Stimulated activated CD4-positive, alpha-beta T cell treated with anti-CD3 and anti-CD28 coated beads, Interleukin-12 subunit alpha, Interleukin-12 subunit beta, amount 100 ng/mL, for 48 hours (primary cell): ENCODE data around the gene MED27.

Experiments
- DNase-seq, 3 donors: peaks; one replicate each; pipeline ENCODE4 v3.0.0-alpha.2; 2020; ENCODE audit warnings: low read depth in 2 of 3, low spot score in 1 of 3

Gene MED27

DNA sequence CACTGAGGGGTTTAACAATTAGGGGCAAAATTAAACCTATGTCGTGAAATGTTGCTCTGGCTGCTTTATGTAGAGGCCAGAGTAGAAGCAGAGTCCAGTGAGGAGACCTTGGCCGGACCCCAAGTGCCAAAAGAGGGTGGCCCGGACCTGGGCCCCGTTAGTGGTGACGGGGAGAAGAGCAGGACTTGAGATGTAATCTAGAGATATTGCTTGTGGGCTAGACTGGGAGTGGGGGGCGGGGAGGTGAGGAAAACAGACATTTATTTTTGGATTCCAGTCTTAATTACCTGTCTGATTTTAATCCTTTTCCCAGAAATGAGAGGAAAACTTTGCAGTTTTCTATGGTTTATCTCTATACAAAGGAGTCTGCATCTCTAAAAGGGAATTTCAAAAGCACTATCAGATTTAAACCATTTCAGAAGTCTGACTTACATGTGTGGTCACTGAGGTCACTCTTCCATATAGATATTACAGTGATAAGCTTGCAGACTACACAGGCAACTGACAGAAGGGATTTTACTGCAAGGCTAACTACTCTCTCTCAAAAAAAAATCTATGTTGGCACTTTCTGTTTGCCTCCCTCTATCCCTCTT, 108.1 kb downstream of the MED27 start:
- DNase-seq = no peak

DNA sequence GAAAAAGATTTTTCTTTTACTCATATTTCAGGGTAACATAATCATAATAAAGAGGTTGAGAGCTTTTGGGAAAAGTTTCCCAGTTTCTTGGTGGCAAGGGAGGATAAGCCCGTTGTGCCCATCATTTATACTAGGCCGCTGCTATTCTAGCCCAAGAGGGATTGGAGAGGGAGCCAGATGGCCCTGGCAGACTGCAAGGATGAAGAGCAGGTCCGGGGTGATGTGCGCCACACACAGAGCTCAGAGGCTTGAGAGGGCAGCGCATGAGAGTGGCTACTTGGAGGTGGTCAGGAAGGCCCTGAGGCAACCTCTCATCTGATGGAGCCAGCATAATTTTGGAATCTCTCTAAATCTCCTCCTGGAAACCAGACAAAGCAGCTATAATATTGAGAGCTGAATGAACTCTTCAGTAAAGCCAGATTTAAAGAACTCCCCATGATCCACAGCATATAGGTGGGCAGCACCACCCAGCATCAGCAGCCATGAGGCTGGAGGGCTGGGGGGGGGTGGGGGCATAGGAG, 110.1 kb downstream of the MED27 start:
- no peak for DNase-seq

DNA sequence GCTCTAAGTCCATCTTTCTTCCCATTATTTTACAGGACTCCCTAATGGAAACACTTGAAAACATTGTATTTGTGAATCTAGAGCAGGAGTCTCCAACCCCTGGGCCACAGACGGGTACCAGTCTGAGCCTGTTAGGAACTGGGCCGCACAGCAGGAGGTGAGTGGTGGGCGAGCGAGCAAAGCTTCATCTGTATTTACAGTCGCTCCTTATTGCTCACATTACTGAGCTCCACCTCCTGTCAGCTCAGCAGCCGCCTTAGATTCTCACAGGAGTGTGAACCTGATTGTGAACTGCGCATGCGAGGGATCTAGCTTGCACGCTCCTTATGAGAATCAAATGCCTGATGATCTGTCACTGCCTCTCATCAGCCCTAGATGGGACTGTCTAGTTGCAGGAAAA, 111.0 kb downstream of the MED27 start:
- no peak for DNase-seq

DNA sequence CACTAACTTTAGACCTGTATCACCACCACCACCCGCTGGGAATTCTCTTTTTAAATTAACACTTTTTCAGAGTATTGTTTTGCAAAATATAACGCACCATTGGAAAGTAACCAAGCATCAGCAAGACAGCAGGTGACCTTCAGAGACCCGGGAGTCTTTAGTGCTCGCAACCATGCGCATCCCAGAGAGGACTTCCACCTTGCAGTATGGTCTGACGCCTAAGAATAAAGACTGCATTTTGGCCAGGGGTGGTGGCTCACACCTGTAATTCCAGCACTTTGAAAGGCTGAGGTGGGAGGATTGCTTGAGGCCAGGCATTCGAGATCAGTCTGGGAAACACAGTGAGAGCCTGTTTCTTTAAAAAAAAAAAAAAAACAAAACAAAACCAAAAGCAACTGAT, 113.8 kb downstream of the MED27 start:
- DNase-seq = no peak

DNA sequence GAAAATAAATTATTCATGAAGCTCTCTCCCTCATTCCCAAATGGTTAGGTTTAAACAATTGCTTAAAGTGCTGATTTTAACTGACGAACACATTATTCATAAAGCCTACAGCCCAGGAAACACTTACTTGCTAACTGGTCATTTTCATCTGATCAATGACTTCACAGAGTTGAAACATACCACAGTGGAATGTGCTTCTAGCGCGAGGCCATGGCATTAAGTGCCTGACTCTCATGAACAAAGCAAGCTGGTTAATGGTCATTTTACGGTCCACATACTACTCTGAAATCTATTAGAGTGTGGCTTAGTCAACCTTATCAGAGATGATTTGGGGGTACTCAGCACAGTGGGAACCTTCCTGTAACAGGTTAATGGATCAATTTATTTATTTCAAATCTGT, 114.6 kb downstream of the MED27 start:
- DNase-seq = no peak

DNA sequence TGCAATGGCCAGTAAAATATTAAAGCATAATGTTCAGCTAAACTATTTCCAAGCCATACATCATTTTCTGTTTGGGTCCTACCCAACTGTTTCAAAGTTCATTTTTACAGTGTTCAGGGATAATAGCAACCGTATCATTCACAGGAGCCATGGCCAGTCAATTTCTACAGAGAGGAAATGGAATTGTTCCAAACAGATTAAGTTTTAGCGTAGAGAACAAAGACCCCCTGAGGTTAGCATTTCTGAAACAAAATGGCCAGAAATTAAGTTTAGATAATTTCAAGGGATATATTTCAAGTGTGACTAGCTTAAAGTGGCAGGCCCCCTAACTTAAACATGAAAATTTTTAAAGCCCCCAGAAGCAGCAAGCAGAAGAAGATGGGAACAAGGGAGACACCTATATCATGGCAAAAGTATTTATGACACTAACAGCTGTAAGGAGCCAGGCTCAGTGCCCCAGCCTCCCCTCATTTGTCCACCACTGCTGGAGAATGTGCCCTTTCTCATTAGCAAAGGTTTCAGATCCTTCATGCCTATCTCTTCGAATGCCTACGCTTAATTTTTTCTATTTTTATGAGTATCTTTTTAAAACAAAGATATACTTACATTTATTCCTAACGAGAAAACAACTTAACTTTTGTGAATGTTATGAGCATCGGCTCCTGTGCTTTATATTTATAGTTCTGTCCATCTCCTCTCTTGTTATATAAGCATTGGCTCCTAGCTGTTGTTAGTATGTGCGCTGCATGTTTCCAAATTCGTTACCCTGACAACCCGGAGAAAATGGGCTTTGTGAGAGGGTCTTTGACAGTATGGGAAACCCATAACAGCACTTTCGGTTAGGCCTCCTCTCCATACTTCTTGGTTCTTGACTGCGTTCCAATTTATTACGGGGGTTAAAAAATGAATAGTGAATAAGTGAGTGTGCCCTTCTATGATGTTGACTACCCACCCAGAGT, 116.3 kb downstream of the MED27 start:
- DNase-seq = no peak

DNA sequence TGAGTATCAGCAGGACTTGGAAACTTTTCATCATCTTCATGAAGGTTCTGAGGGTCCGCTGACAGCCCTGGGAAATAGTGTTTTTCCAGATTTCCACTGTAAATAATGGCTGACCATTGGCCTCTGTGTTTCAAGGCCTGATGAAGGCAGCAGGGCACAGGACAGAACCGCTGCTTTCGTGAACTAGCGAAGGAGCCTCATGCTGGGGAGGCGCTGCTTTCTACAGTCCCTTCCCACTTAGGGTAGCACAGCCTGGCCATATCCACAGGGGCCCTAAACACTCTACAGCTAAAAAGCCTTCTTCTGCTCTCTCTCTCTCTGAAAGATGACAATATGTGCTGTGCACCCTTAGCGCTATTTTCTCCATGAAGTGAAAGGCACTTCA, 118.2 kb downstream of the MED27 start:
- no peak for DNase-seq

DNA sequence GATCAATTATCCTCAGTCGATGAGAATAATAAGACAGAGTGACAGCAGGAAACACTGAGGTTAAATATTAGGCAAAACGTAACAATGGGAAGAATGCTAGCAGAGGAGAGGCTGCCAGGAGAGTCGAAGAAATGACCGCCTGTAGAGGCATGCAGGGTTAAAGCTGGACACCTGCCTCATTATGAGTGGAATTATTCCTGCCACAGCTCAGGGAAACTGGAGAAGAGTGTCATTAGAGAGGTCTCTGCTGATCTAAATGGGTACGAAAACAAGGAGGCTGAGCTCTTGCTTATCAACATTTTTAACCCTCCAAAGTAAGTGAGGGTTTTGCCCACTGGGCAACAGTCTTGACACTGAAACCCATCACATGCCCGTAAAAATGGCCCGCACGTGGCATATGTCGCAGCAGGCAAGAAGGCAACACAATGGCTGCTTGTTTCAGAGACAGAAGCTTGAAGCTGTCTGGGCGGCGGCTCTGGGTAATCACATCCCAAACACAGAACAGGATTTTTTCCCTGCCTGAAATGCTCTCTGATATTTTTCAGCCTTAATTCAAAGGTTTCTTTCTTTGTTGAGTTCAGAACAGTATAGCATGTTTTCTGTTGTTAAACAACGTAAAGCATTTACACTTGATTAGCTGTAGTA, 118.7 kb downstream of the MED27 start:
- DNase-seq = no peak

DNA sequence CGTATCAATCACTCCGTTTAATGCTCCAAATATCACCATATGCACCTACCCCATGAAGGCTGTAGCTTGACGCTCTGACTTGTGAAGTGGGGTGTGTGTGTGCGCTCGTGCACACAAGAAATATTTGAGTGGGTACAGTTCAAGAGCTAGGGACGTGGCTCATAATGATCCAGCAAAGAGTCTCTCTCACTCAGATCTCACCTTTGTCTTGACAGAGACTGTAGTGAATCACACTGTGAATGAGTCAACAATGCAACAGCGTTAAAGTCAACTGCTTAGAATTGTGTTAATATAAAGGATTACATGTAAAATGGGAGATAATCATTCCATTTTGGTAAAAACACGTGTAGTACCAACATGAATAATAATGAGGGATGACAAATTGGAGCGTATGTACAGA, 119.4 kb downstream of the MED27 start:
- DNase-seq = no peak

DNA sequence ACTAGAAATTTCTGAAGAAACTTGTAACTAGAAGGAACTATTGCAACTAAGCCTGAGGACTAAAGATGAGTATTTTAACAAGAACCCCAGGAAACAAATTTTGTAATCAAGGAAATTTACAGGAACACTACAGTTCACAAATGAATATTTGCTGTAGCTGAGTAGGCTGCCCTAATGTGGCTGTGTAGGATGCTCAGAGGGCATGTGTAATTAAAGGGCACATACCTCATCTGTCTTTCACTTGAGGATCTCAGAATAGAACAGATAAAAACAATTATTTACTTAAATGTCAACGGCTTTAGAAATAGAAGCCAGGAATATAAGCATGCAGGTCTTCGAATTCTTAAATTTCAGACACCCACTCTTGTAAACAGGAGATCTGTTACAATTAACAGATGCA, 119.8 kb downstream of the MED27 start:
- DNase-seq = no peak

DNA sequence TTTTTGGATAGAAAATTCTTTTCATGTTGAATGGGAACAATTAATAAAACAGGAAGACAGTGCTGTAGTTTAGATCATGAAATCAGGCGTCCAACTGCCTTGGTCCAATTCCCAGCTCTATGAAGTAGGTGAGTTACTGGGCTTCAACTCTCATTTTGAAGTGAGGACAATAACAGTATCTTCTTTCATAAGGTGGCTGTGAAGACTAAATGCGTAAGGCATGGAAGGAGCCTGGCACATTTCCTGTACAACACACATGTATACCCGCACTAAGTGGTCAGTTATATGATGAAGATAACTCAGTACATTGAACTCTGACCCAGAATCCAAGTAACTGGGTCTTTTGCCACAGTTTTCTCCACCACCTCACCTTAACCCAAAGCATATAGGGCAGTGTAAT, 120.6 kb downstream of the MED27 start:
- DNase-seq = no peak

DNA sequence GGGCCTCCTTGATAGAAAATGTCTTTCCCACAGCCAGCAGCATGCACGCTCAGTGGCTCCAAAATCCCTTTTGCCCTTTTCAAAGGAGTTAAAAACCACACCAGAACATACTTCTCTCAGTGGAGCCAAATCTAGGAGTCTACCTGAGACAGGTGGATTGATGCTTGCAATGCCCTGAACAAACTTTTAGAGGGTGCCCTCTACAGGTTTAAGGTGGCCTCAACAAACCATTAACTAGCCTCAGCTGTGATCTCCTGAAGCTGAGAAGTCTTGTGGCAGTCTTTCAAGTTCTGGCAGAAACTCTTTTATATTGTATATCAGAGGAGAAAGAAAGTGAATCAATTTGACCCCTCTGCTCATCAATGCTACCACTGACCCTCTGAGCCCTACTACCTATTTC, 125.4 kb downstream of the MED27 start:
- no peak for DNase-seq

DNA sequence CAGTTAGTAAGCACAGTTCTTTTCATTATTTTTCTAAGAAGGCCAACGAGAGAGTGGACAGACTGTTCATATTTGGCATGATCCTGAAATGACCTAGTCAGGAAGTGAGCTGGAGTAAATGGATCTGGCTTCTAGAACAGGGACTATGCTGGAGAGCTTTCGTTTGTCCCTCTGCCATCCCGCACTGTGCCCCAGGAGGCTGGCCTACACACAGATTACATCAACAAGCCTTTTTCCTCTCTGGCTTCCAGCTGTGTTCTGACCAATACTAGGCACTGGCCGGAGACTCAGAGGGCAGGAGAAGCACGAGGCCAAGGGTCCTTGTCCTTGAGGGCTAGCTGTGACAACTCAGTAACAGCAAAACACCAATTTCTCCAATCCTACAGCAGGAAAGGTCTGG, 127.8 kb downstream of the MED27 start:
- DNase-seq = no peak

DNA sequence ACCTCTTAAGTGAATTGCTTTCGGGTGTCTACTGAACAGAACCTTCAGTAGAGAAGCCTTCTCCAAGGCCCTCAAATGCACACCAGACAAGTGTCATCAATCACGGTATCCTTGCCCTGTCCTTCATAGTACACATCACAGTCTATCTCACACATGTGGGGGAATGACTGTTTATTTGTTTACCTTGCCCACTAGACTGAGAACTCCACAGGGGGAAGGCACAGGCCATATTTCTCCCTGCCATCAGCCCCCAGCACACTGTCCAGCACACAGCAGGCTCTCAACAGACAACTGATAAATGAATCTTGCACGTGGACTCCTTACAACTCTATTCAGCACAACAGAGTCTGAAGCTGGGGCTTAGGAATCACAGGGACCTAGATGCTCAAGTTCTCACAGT, 128.5 kb downstream of the MED27 start:
- no peak for DNase-seq

DNA sequence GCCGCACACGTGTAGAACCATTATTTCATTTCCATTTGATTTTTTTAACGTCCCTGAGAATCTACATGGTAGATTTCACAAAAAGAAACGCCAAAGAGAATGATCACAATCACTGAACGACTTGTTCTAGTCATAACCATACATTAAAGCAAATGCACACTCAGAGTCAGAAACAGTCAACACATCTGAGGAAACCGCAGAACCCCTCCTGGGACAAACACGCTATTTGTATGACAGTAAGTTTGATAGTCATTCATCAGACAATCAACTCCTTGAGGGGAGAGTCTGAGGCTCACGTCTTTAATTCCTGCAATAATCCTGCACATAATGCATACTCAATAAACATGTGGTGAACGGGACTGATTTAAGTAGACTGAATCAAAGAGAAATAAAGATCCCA, 129.2 kb downstream of the MED27 start:
- no peak for DNase-seq

DNA sequence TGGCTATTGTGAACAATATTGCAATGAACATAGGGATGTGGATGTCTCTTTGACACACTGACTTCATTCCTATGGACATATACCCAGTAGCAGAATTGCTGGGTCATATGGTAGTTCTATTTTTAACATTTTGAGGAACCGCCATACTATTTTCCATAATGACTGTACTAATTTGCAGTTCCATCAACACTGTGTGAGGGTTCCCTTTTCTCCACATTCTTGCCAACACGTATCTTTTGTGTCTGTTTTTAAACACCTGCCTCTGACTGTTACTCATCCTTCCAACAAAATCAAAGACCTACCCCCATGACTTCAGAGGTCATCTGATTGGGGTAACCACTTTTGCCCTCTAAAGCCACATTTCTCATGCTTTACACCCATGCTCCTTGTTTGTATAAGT, 133.5 kb downstream of the MED27 start:
- DNase-seq = no peak

DNA sequence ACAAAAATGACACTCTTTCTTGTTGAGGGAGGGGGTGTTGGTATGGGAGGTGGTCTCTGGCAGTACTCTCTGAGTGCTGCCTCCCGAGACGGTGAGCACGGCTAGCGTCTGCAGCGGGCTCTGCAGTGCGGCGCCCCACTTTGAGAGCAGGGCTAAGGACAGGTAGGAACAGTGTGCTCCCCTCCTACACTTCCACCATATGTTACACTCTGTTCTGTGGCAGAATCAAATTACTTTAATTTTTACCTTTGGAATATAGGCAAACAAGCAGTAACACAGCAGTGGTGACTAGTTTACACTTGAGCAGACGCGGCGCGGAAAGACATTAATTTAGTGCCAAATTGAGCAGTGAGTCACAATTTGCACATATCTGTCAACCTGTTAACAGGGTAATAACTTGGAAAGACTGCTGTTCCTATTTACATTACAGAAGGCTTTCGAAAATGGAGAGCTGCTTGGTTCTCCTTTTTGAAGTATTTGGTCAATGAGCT, 136.3 kb downstream of the MED27 start:
- DNase-seq = no peak

DNA sequence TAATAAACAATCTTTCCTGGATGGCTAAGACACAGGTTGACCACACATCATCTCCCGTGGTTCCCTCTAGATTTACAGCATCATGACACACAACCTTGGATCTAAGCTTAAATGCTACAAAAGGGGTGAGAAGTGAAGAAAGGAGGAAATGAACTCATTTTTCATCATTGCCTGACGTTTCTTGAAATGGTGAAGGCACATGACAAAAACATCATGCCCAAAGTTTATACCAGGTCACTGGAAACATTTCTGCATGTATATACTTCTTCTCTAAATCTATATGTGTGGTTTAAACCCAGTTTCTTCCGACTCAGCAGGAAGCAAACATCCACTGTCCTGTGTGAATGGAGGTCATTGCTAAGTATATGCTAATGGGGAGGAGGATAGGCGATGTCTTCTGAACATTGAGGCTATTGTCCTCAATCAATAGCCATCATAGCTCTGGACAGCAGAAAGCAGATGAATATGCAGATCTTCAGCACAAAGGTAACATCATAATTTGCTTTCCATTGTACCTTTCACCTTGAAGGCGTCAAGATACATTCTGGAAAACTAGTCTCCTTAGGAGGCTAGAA, 137.4 kb downstream of the MED27 start:
- no peak for DNase-seq

DNA sequence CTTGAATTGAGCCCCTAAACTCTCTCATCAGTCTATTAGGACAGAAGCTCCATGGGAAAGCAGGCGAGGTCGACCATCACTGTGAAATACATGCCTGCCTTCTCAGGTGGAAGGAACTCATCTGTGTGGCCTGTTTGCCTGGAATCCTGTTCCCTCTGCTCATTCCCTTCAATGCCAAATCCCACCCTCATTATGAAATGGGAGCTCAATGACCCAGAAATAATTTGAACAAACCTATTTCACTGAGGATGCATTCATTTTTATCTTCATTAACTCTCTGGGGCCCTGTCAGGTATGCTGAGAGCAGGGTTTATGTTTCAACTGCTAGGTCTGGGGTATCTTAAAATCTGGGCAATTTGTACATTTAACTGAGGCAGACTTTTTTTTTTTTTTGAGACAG, 142.2 kb downstream of the MED27 start:
- no peak for DNase-seq

DNA sequence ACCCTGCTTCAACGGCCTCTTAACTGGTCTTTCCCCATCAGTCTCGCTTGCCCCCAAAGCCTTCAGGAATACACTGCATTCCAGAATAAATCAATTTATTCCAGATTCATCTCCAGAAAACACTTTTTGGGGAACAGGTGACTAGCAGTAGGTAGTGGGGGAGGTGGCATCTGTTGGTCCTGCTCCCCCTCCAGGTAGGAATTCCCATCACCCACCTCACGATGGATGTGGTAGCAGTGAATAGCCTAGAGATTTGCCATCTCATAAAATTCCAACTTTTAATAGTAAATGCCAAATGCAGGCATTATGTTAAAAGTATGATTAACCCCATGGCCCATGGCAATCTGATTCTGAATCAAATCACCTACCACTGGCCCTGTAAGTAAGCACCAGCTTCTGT, 142.7 kb downstream of the MED27 start:
- DNase-seq = no peak

DNA sequence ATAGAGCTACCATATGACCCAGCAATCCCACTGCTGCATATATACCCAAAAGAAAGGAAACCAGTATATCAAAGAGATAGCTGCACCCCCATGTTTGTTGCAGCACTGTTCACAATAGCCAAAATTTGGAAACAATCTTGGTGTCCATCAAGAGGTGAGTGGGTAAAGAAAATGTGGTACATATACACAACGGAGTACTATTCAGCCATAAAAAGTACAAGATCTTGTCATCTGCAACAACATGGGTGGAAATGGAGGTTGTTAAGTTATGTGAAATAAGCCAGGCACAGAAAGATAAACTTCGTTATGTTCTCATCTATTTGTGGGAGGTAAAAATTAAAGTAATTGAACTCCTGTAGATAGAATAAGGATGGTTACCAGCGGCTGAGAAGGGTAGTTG, 145.0 kb downstream of the MED27 start:
- no peak for DNase-seq

DNA sequence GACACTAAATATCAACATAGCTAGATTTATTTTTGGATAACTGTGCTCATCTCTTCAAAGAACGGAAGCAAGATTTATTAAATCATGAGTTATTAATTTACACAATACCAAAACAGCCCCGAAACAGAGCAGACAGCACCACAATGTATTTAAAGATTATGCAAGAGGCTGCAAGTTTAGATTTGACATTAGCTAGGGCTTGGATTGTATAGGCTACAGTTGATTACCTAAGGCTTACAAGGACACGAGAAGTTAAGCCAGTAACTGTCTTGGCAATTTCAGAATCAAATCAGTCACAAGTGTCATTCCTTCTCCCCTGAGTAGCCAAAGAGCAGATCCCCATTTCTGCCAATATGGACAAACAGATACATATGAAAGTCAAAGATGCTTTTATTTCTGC, 152.6 kb downstream of the MED27 start:
- no peak for DNase-seq
